ENCODE data around the gene LVRN.

DNA sequence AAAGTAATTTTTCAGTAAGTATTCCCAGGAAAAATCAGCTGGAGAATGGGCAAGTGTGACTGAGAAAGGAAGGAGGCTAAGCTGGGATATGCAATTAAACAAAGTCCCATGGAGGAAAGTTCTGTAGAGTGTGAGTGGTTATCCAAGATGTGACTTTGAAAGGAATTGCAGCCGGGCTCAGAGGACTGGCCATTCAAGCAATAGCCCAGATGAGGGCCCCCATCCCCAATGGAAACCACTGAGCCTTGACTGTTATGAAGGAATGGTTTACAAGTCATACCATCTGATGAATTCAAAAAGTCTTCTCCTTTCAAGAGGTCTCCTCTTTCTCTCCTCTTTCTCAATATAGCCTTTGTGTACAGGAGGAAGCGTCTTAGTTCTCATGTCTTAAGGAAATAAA, 6.5 kb downstream of the LVRN start:
- TF ChIP-seq ZNF101 (CRISPR knock-in tag; IDR thresholded peaks at IDR 0.05; ENCODE audit: borderline replicate concordance, low read depth) (no peak), SIN3A (IDR thresholded peaks at IDR 0.05; ENCODE audit: borderline replicate concordance, low read depth, low read length) (no peak), ZSCAN29 (CRISPR knock-in tag; conservative IDR thresholded peaks at IDR 0.05) (no peak), ZC3H13 (CRISPR knock-in tag; IDR thresholded peaks at IDR 0.05) (no peak), JUN (CRISPR knock-in tag; IDR thresholded peaks at IDR 0.05) (no peak)
- TF ChIP-seq, protein P1, sequence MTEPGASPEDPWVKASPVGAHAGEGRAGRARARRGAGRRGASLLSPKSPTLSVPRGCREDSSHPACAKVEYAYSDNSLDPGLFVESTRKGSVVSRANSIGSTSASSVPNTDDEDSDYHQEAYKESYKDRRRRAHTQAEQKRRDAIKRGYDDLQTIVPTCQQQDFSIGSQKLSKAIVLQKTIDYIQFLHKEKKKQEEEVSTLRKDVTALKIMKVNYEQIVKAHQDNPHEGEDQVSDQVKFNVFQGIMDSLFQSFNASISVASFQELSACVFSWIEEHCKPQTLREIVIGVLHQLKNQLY (CRISPR knock-in tag; IDR thresholded peaks at IDR 0.05) = no peak
